PC-9 (cell line): Measurements from ENCODE around the gene BCO1.

Experiments used
- CTCF ChIP-seq: fragments of 200-600 bp; sonication (generic); conservative IDR thresholded peaks from 2 replicates; pipeline ENCODE4 v1.6.1; 2017; ENCODE audit warnings: mixed run types, antibody characterized with exemption, mild to moderate bottlenecking, moderate library complexity
- EZH2 ChIP-seq: fragments of 200-600 bp; sonication (generic); IDR thresholded peaks from 2 replicates; pipeline ENCODE4 v1.8.0; 2017; ENCODE audit warnings: antibody characterized with exemption, low read depth

GRCh38 chr16:81292936-81293335 lies 54.4 kb downstream of the BCO1 start:
- TF ChIP-seq CTCF (no peak), EZH2 (no peak)
